ENCODE measurements around the gene PRKAG3.
"Not testable (repeated sequence)": the region's sequence is repeated elsewhere in the genome, so short reads cannot be mapped to it uniquely, and the experiment has no call there.

The PRKAG3 gene

GRCh38 chr2:218861645-218862318 lies 30.2 kb upstream of the PRKAG3 start:
- DNase-seq = no peak

GRCh38 chr2:218860950-218861381 lies 29.4 kb upstream of the PRKAG3 start:
- DNase-seq = no peak

- no peak for DNase-seq
Measured at GRCh38 chr2:218859988-218860831, 28.6 kb upstream of the PRKAG3 start.

- DNase-seq = no peak
Measured at GRCh38 chr2:218859556-218859987, 28.0 kb upstream of the PRKAG3 start, which contains the start of gene WNT6. Gene WNT6, plus strand, starts transcription at chr2:218859805. Its CDS starts 233 bp downstream, at chr2:218860038.

- DNase-seq = no peak
Measured at GRCh38 chr2:218858671-218859555, 27.3 kb upstream of the PRKAG3 start.

GRCh38 chr2:218858138-218858445 lies 26.5 kb upstream of the PRKAG3 start:
- DNase-seq = no peak

- DNase-seq = no peak
Measured at GRCh38 chr2:218857371-218858137, 26.0 kb upstream of the PRKAG3 start.

- DNase-seq = no peak
Measured at GRCh38 chr2:218856896-218857243, 25.3 kb upstream of the PRKAG3 start.

GRCh38 chr2:218856167-218856895 lies 24.7 kb upstream of the PRKAG3 start:
- DNase-seq = no peak

- DNase-seq = no peak
Measured at GRCh38 chr2:218855305-218856166, 23.9 kb upstream of the PRKAG3 start.

GRCh38 chr2:218854860-218855259 lies 23.3 kb upstream of the PRKAG3 start:
- no peak for DNase-seq

- DNase-seq = no peak
Measured at GRCh38 chr2:218853766-218854165, 22.2 kb upstream of the PRKAG3 start.

GRCh38 chr2:218852911-218853667 lies 21.5 kb upstream of the PRKAG3 start:
- peak; percentile 72 for DNase-seq

- no peak for DNase-seq
Measured at GRCh38 chr2:218851286-218851685, 19.7 kb upstream of the PRKAG3 start.

- DNase-seq = no peak
Measured at GRCh38 chr2:218850796-218851195, 19.2 kb upstream of the PRKAG3 start.

GRCh38 chr2:218849721-218850120 lies 18.1 kb upstream of the PRKAG3 start:
- no peak for DNase-seq

GRCh38 chr2:218846963-218847362 lies 15.4 kb upstream of the PRKAG3 start:
- not testable (repeated sequence) for DNase-seq

- DNase-seq = not testable (repeated sequence)
Measured at GRCh38 chr2:218844334-218844733, 12.7 kb upstream of the PRKAG3 start.

- DNase-seq = no peak
Measured at GRCh38 chr2:218839888-218840287, 8.3 kb upstream of the PRKAG3 start.

- DNase-seq = no peak
Measured at GRCh38 chr2:218839430-218839829, 7.8 kb upstream of the PRKAG3 start.

Data from CD4-positive, alpha-beta T cell treated with Interleukin-4 for 4 hours (primary cell).